SW 1271 (cell line): ENCODE measurements around the gene NXPH3.
"Not testable (repeated sequence)": the region's sequence is repeated elsewhere in the genome, so short reads cannot be mapped to it uniquely, and the experiment has no call there.

Experiments
- DNase-seq, 2 experiments: peaks; one replicate each; lab custom pipeline; 2025; lab: John Stamatoyannopoulos, UW

NXPH3 gene

DNA sequence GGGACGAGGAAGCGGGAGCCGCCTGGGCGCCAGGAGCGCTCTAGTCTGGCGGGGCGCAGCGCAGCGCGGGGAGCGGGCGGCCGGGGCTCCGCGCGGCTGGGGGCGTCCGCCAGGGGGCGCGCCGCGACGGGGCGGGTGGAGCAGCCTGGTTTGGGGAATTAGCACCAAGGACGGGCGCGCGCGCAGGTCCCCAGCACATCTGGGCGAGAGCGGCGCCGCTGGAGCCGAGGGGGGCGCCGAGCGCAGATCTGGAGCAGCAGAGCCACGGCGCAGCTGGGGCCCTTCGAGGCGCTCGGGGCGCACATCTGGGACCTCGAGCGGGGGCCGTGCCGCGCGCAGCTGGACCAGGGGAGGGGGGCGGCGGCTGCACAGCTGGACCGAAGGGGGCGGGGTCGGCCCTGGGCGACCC lies at the start of gene NXPH3:
NXPH3 (plus strand) TSS at position 193 of the 409 bp plus-strand sequence. CDS start 349 bp downstream, outside the sequence.
- peak in 1 of 2 experiments; percentile 34 for DNase-seq

DNA sequence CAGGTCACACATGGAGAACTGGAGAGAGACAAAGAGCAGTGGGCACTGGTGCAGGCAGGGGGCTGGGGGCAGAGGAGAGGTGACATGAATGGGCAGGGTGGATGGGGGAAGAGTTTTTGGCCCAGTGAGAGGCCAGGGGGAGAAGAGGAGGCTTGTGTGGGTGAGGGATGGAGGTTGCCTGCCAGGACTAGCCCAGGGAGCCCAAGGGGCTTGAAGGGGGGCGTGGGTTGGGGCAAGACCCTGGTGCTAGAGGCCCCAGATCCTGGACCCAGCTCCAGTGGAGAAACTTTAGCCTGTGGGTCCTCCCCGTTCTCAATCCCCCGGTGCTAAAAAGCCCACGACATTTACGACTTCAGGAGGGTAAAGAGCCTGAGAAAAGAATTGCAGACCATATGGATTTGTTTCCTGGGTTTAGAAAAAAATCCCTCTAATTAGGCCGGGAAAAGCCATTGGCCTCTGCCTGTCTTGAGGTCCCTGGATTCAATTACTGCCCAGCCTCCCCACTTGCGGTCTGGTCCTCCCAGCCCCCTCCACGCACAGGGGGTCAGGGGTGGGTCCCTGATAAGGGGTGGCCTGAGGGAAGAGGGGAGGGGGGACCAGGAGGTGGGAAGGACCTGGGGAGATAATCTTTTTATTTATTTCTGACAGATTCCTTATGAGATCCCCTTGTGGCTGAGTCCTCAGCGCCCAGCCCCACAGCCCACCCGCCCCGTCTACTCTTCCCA lies 47.6 kb upstream of the NXPH3 start:
- DNase-seq, result no peak

GRCh38 chr17:49528966-49529365 lies 46.7 kb upstream of the NXPH3 start:
- no peak for DNase-seq

DNA sequence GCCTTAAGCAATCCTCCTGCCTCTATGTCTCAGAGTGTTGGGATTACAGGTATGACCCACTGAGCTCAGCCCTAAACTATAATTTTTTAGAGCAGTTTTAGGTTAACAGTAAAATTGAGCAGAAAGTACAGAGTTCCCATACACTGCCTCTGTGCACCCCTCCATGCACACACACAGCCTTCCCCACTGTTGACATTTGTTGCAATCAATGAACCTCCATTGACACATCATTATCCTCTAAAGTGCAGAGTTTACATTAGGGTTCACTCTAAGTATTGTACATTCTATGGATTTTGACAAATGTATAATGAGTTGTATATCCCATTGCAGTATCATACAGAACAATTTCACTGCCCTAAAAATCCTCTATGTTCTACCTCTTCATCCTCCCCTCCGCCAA lies 45.6 kb upstream of the NXPH3 start:
- no peak for DNase-seq

GRCh38 chr17:49543860-49544259 lies 31.8 kb upstream of the NXPH3 start:
- no peak for DNase-seq

DNA sequence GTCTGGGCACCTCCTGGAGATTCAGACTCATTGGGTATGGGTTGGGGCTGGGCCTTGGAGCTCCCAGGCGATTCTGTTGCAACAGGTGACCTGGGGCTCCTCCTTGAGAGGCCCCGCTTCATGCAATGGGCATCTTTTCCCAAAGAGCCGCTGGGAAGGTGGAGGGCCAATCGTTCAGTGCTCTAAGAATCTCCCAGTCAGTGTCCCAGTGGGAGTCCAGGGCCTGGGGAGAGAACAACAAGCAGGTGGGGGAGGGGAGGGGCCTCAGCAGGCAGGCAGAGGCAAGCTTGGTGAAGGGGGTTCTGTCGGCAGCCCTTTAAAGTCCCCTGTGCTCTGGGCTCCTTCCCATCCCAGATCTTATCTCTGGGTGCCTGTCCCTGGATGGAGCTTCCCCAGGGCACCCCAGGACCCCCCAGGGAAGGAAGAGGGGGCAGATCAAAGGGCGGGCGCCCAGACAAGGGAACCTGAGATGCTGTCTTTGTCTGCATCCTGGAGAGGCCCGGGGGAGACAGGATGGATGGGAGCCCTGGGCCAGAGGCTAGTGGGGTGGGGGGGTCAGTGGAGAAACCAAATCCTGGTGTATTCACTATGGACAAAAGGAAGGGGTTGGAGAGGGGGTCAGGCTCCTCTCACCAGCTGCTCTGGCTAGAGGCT lies 30.5 kb upstream of the NXPH3 start:
- no peak for DNase-seq

DNA sequence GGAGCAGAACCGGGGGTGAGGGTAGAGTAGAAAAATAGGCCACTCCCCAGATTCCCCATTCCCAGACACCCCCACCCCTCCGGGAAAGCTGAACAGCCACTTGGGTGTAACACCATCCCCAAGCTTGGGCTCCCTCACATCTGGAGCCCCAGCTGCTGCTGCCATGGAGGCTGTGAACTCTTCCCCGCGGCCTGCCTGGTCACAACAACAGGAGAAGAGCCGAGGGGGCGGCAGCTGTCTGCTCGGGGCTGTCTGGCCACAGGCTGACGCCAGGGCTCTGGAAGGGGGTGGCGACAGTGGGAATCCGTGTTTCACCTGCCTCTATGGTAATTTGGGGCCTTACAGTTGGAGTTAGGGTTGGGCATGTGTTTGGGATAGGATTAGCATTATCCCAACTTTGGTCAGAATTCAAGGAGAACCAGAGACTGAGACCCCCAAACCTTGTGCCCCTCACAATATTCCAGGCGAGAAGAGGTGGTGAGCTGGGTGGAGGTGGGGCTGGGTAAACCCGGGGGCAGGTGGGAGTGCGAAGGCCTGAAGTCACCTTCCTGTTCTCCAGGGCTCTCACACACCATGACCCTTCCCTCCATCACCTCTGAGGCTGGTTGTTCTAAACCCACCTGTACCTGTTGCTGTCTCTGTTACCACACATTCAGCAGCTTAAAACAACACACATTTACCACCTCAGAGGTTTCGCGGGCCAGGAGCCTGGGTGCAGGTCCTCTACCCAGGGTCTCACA lies 29.7 kb upstream of the NXPH3 start:
- no peak for DNase-seq

DNA sequence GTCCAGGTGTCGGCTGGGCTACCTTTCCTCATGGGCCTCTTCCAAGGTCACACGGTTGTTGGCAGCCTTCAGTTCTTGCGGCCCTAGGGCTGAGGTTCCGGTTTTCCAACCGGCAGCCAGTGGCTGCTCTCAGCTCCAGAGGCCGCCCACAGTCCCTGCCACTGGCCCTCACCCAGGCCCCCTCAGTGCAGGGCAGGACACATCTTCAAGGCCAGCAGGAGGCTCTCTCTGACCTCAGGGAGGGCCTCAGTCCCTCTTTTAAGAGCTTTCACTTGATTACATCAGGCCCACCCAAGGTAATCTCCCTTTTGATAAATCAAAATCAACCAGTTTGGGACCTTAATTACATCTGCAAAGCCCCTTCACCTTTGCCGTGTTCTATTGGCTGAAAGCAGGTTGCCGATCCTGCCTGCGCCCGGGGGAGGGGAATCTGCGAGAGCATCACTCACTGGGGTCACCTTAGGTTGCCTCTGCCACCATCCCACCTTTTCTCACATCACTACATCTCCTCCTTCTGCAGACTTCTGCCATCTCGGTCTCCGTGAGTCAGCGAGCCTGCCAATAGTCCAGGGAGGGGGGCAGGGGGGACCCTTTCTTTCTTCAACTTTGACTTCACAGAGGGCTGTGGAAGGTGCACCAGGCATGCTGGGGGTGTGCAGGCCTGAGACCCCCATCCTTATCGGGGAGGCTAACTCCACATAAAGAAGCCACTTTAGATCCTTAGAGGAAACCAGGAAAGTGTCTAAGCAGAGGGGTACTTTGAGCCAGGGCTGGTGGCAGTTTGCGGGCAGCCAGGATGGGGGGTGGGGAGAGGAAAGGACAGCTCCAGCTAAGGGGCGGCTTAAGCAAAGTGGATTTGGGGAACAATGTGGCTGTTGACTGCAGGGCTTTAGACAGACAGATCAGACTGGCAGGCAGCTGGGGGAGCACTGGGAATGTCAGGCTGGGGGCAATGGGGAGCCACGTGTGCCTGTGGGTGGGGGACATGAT lies 28.8 kb upstream of the NXPH3 start:
- no peak for DNase-seq

GRCh38 chr17:49547566-49547965 lies 28.1 kb upstream of the NXPH3 start:
- DNase-seq, result no peak

GRCh38 chr17:49548051-49548505 lies 27.6 kb upstream of the NXPH3 start:
- DNase-seq, result no peak

DNA sequence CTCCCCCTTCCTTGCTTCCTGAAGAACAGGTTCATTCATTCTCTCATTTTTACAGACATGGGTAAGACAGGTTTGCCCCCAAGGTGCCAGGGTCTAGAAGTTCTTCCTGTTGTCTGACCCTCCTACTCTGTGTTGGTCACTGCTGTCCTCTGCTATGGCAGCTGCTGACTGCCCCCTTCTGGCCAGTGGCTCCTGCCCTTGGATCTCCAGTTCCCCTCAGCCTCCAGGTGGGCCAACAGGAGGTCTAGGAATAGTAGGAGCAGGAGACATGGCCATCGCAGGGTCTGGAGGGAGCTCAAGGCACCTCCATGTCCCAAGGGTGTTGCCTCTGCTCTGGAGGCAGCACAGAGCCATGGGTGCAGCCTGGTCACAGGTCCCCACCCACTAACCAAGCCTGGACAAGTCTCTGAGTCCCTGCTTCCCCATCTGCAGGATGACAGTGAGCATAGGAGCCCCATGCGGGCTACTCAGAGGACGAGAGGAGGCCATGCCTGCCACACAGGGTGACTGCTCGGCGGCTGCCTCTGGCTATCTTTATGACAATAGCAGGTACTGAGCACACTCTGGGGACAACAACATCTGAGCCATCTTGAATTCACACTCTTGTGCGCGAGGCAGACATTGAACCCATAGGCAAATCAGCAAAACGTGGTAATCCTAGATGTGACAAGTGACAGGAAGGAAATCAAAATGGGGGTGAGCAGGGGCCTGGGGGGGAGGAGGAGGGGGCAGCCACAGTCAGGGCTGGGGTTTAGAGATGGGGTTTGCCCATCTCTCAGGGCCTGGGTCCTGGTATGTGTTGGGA lies 27.0 kb upstream of the NXPH3 start:
- no peak for DNase-seq

- DNase-seq, result no peak
Measured at GRCh38 chr17:49549311-49549605, 26.4 kb upstream of the NXPH3 start.

GRCh38 chr17:49549691-49550678 lies 25.7 kb upstream of the NXPH3 start:
- DNase-seq, result no peak

- not testable (repeated sequence) for DNase-seq
Measured at GRCh38 chr17:49550764-49551163, 24.9 kb upstream of the NXPH3 start.

DNA sequence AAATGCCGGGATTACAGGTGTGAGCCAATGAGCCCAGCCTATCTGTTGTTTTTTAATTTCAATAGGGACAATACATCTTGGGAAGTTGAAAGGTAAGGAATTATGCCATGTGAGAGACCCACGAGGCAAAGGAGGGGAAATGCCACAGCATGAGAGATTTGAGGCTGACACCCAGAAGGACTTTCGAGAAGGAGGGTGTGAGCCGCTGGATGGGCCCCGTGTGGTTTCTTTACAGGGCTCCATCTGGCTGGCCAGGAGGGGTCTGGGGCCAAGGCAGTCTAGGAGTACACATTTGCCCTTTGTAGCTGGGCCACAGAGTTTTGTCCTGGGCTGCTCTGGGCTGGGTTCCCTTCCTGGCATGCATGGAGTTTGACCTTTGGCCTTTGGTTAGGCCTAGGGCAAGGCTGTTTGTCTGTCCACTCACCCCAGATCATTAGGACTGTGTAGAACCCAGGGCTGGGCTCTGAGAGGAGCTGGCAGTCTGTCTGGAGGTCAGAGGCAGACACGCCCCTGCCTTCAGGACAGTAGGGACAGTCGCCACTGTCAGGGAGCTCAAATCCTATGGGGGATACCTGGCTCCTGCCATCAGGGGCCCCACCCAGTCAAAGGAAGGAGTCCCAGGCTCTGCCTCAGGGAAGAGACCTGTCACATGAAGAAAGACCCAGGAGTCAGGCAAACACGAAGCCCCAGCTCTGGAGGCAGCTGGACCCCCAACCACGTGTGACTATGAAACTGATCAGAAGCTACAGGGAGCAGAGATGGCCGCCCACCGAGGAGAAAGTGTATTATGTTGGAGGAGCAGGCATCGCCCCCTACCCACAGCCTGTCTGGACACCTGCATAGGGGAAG lies 24.2 kb upstream of the NXPH3 start:
- DNase-seq, result no peak

GRCh38 chr17:49552070-49552751 lies 23.5 kb upstream of the NXPH3 start:
- DNase-seq, result no peak

- DNase-seq, result no peak
Measured at GRCh38 chr17:49553676-49554335, 21.9 kb upstream of the NXPH3 start.
